Measurements from ENCODE around the gene MYCN.

- TF ChIP-seq POLR2A (IDR thresholded peaks at IDR 0.05), result no peak
- TF ChIP-seq CTCF (IDR thresholded peaks at IDR 0.05), result no peak
These were observed 49.2 kb downstream of the MYCN start for GRCh38 chr2:15989559-15989958.

All from esophagus squamous epithelium (tissue), 4 donors.